Measurements from ENCODE around the gene ST3GAL4.

Gene ST3GAL4

DNA sequence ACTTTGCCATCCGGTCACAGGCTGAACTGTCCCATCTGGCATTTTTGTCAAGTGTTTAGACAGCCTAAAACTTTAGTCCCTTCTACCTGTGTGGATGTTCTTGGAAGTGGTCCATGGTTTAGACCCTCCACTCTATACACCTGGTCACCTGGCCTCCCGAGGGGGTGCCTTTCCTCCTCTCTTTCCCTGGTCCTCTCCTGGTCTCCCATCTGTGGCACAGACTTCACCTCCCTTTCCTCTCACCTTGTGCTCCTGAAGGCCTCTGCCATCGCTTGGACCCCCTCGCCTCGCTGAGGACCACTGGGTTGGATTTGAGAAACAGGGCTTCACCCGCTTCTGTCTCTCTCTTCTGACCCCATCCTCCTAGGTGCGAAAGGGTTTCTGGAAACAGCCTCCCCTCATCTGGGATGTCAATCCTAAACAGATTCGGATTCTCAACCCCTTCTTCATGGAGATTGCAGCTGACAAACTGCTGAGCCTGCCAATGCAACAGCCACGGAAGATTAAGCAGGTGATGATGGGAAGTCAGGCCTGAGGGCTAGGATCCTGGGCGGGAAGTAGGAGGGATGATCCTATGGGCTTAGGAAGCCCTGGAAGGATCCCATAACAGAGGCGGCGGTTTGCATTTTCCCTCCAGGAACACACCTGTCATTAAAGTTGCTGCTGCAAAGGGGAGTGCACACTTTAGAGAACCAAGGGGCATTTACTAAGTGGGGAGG, 53.6 kb downstream of the ST3GAL4 start:
- no peak for DNase-seq (ENCODE audit: low read depth)

DNA sequence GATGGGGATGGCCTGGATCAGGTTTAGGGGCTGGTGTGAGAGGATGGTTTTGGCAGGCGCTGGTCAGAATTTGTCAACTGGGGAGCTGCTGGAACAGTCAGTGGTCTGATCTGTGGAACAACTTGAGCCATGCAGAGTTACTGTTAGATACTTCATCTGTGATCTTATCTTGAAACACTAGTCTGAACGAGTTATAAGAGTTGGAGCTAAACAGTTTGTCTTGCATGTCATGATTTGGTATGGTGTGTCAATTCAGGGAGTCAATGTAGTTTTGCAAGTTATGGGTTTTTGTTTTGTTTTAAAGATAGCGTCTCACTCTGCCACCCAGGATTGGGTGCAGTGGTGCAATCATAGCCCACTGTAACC, 54.1 kb downstream of the ST3GAL4 start:
- no peak for DNase-seq (ENCODE audit: low read depth)

DNA sequence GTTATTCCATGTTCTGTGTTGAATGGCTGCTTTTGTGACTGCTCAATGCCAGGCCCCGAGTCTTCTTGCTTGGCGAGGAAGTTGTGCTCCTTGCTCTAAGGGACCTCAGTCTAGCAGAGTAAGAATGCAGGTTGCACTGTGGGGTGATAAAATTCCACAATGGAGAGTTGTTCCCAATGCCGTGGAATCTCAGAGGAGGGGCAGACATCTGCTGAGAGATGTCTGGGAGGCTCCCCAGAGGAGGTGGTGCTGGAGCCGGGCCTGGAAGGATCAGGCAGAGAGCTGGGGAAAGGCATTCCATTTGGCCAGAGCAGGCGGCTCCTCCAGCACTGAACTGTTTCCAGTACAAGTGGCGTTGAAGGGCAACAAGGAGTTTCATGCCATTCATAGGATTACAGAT, 55.2 kb downstream of the ST3GAL4 start:
- DNase-seq (ENCODE audit: low read depth): no peak

DNA sequence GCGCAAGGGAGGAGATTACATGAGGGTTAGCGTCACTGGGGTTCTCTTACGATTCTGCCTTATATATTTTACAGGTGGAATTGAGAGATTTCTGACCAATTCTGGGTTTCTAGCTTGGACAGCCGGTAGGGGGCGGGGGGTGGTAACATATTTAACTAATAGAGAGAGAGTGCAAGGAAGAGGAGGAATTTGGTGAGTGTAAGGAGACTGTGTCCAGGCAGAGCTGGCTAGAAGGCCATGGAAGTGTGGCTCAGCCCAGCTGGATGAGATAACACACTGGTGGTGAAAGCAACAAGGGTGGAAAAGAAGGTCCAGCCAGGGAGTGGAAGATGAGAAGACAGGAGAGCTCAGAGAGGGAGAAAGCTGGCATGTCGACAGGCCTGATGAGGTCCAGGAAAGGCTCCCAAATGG, 56.5 kb downstream of the ST3GAL4 start:
- DNase-seq (ENCODE audit: low read depth): no peak

DNA sequence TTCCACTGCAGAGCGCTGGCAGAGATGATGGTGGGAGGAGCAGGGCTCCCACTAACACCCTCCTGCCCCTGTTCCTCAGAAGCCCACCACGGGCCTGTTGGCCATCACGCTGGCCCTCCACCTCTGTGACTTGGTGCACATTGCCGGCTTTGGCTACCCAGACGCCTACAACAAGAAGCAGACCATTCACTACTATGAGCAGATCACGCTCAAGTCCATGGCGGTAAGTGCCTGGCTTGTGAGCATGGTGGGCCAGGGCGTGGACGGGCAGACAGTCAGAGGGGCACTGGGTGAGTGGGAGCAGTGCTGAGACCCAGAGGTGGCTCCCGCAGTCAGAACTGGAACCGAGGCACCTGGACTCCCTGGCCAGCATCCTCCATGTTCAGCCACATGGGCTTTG, 57.9 kb downstream of the ST3GAL4 start:
- DNase-seq (ENCODE audit: low read depth): no peak

DNA sequence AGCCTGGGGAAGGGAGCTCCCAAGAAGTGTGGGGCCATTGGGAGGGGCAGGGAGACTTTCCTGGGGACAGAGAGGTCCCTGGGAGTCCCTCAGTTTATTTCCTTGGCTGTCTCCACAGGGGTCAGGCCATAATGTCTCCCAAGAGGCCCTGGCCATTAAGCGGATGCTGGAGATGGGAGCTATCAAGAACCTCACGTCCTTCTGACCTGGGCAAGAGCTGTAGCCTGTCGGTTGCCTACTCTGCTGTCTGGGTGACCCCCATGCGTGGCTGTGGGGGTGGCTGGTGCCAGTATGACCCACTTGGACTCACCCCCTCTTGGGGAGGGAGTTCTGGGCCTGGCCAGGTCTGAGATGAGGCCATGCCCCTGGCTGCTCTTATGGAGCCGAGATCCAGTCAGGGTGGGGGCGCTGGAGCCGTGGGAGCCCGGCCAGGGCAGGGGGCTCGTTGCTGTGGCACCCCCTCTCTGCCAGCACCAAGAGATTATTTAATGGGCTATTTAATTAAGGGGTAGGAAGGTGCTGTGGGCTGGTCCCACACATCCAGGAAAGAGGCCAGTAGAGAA, 58.4 kb downstream of the ST3GAL4 start:
- no peak for DNase-seq (ENCODE audit: low read depth)

DNA sequence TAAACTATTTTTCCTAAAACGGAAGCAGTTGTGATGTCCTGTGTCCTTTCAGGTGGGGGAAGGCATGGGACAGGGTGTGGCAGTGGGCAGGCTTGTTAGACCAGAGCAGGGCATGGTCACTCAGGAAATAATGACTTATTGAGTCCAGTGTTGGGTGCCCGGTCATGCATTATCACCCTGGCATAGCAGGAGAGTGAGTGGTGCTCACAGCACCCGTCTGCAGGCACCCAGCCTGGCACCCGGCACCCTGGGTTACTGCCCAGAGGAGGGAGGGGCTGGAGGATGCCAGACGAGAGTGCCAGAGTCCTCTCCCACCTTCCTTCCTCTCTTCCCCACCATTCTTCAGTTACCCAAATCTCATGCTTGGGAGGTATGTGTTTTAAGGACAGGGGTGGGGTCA, 59.1 kb downstream of the ST3GAL4 start:
- DNase-seq (ENCODE audit: low read depth): no peak

DNA sequence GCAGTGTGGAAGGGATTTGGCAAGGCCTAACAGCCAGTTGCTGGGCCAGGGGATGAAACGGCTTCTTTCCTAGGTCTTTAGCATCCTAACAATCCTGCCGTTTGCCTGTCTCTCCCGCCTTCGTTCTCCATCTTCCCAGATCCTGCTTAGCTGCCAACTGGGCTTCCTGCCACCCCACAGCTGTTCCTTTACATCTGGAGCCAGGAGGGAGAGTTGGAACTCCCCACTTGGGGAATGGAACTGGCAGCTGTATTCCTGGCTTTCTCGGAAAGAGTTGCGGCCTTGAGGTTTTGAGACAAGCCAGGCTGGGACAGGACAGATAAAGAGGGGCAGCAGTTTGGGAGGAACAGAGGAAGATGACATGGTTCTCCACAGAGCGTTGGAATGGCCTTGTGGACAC, 59.6 kb downstream of the ST3GAL4 start:
- peak; percentile 27 for DNase-seq (ENCODE audit: low read depth)

DNA sequence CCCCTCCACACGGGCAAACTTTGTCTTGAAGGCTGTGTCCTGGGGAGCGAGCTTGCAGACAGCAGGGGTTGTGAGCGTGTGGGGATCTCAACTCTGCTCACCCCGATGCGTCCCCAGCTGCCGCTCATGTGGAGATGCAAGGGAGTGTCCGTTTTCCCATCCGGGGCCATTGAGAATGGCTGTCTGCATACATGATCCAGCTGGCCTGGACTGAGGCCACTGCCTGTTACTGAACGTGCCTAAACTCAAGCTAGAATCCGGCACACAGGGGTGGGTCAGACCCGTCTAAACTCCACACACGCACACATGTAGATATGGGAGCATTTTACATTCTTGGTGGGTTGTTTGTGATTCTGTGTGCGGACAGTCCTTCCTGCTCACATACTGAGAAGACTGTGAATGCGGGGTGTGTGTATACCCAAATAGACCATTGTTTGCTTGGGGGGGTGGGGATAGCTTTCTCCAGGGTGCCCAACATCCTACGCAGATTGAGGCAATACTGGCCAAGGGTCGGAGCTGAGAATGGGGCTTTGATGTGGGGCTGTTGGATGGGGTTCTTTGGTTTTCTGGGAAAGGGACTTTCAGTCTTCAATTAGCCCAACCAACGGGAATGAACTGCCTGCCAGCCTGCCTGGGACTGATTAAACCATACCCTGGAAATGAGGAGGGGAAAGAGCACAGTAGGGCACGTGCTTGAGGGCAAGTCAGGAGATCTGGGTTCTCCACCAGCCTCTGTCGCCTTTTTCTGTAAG, 60.4 kb downstream of the ST3GAL4 start:
- DNase-seq (ENCODE audit: low read depth): no peak

DNA sequence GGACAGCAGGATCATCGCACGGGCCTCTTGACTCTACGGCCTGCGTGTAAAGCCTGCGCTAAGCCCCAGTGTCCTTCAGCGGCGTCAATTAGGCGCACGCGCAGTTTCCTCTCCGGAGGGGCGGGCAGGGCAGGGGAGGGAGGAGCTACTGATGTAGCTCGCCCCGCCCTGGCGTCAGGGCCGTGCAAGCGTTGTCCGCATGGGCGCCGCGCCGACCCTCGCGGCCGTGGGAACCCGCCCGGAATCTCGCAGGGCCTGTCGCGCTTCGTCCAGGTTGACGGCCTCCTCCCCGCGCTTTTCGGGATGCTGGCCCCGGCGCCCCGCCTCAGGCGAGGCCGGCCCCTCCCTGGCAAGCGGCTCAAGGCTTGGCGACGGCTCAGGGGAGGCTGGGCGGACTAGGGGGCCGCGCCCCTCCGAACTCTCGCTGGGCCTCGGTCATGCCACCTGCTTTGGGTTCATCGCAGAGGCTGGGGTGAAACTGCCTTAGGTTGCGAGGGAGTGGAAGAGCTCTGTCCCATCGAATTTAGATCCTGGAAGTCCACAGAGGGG, 61.1 kb downstream of the ST3GAL4 start:
- peak; percentile 39 for DNase-seq (ENCODE audit: low read depth)

DNA sequence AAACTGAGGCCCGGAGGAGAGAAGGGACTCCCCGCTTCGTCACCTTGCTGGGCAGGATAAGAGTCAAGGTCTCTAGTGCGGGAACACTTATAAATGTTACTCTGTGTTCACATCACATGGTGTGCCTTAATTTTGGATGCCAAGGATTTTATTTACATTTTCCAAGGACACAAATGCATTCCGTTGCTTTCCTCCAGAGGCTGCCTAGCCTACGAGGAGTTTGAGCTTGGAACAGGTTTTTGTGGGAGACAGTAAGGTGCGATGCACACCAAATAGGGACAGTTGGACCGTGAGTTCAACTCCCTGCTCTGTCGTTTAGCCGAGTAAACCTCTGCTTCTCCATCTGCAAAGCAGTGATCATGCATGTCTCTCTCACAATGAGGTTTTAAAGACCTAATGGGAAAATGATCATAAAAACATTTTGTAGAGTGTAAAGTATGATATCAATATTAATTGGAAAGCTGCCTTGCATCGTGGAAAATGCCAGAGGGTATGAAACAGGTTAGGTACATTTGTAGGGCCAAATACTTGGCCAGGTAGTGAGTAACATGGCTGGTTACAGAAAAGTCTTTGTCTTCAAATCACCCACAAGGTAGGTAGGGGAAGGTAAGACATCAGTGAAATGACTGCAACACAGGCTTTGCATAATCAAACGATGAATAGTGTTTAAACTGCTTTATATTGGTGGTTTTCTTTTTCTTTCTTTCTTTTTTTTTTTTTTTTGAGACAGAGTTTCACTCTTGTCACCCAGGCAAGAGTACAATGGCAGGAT, 61.8 kb downstream of the ST3GAL4 start:
- no peak for DNase-seq (ENCODE audit: low read depth)

DNA sequence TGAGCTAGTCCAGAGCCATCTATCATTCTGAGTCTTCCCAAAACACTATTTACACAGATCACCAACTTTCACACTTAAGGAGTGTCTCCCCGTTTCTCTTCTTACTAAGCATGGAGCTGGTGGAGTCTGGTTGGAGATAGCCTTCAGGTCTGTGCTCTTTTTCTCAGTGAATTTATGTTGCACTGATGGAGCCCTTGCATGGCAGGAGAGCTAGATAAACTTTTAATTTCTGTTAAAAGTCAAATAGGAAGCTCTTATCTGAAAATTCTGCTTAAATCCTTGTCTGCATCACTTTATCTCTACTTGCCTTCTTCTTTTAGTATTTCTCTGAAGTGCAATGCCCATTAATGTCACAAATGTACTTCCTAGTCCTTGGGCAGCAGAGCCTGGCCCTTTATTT, 63.4 kb downstream of the ST3GAL4 start:
- no peak for DNase-seq (ENCODE audit: low read depth)

DNA sequence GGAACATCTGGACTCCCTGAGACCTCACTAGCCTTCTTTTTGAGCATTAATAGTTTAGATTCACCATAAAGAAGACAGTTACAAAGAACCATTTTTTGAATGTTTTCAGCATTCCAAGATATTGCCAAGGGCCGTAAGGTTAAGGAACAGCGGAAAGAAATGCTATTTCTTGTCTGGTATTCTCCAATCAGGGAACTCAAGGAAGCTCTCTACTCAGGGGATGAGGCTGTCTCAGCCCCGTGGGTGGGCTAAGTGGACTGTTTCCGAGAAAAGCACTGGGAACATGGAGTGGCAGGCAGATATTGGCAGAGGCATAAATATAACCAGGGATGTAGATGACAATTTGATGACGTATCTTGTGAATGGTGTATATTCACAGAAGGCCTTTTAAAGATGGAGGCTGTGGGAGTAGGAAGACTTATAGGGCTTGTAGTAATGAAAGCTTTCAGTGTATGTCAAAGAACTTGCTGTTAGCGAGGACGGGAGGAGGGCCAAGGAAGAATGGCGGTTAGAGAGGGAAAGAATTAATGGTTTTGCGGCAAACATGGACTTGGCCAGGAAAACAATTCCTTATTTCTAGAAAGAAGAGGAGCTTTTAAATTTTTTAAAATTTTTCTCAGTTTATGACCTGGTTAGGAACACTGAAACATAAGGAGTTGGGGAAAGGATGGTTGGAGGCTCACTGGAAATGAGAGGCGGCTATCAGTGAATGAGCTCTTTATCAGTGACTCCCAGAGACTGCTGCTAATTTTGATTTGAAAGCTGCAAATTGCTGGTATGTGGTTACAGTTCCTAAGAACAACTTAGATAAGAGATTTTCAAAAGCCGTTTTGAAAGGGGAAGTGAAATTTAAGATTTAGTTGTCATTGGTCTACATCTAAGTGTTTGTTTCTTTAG, 64.6 kb downstream of the ST3GAL4 start:
- DNase-seq (ENCODE audit: low read depth): no peak

DNA sequence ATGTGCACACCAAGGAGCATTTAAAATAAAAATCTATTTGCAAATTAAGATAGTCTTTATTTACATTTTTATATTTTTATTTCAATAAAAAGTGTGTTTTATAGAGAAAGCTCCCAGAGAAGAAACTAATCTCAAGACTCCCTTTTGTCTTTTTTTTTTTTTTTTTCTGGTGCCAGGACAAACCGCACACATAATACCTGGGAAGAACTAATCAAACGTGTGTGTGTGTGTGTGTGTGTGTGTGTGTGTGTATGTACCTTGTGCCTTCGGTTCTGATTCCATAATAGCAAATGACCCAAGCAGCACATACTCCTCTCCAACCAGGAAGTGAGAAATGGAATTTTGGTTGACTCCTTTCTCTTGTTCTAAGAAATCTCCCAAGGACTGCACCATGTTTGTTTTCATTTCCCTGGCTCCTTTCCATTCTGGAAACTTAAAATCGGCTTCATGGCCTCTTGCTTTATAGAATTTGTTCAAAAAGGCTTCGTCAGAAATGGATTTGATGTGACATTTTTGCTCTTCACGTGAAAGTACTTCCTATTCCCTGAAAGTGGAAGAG, 65.3 kb downstream of the ST3GAL4 start:
- no peak for DNase-seq (ENCODE audit: low read depth)

DNA sequence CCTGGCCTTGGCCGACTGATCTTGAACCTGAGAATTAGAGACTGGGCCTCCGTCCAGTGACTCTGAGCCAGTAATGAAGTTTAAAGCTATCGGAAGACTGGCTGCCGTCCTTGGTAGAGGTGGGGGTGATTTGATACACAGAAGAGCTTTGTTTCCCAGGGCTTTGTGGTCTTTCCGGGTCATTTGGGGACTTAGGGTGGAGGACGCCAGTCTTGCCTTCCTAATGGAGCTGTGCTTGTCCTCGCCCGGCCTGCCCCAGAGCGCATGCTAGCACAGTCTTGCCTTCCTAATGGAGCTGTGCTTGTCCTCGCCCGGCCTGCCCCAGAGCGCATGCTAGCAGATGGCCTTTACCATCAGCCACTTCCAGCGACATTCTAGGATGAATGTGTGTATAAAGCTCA, 65.8 kb downstream of the ST3GAL4 start:
- DNase-seq (ENCODE audit: low read depth): no peak

DNA sequence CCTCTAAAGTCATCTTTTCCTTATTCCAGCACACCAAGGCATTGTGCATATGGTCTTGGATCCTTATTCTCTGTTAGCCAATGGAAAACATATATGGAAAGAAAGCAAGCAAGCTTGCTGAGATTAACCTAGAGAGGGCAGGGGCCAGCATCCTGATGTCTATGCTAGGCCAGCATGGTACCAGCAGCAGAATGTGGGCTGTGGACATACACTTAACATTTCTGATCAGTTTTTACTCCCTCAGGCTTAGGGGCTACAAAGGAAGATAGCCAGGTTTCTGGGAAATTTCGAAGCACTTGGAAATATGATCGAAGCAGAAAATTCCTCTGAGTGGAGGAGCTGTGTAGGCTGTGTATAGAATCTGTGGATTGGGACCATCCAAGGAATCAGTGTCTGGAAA, 67.0 kb downstream of the ST3GAL4 start:
- no peak for DNase-seq (ENCODE audit: low read depth)

DNA sequence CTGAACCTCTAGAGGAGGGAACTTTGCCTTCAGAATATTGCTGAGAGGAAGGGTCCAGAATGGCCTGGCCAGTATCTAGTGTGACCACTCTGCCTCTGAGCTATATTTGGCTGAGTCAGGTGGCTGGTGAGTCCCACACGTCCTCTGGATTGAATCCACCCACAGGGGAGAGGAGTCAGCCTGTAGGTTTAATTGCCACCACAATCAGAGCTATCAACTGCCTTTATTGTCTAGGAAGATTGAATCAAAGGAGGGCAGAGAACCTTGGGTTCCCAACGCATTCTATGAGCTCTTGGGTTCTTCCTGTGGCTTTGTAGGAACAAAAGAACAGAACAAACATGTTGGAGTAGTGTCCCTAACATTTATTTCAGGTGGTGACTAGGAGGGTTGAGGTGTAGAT, 67.7 kb downstream of the ST3GAL4 start:
- DNase-seq (ENCODE audit: low read depth): no peak

DNA sequence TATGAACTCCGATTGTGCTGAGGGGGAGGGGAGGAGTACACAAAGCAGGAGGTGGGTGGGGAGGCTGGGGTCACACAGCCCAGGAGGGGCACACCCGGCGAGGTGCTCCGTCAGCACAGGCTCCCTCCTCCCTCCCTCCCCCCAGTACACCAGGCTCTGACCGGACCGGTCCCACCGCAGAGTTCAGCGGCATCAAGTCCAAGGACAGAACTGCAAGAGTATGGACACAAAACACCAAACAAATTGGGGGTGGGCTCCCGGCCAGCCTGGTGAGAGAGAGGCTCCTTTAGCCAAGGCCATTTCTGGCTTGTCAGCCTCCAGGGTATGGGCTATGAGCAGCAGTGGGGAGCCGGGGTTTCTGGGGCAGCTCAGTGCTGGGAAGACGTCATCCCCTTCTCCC, 68.3 kb downstream of the ST3GAL4 start:
- no peak for DNase-seq (ENCODE audit: low read depth)

DNA sequence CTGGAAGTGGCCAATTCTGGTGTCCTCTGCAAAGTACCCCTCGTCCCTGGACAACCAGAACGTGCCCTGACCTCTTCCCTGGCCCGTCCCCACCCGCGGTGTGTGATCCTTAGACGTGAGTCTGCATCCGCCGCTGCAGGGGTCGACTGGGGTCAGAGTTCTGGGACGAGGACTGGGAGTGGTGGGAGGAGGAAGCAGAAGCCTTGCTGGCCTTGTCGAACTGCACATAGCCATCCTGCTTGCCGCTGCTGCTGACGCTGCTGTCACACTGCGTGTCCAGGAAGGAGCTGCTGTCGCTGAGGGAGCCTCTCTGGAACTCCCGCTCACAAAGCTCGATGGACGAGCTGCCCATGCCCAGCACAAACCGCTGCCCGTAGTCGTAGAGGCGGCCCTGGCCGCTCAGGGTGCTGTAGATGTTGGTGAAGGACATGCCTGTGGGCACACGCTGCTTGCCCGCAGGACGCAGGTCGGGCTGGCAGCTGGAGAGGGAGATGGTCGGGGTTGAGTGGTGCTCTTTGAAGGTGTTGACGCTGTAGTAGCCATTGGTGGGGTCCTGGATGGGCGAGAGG, 69.1 kb downstream of the ST3GAL4 start:
- no peak for DNase-seq (ENCODE audit: low read depth)

DNA sequence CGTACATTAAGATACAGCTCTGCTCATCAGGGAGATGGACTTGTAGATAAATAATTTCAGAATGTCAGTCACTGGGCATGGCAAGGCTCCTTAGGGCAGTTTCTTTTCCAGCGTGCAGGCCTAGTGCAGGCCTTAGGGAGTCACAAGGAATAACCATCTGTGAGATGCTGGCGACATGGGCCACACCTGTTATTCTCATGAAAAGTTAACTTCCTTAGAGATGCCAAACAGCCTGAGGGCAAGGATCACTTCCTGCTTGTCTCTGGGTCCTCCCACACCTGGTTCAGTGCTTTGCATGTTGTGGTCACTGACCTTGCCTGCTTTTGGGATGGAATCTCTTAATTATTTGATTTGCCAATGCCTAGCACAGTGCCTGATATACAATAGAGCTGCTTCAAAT, 70.6 kb downstream of the ST3GAL4 start:
- no peak for DNase-seq (ENCODE audit: low read depth)

All from stromal cell of bone marrow (primary cell).